Left lung (tissue), 10 donors: ENCODE measurements around the gene LSP1. TPM values are rescaled to one million over a fixed set of nuclear protein-coding genes. Genes with fewer than 3 reads are reported as not detected.

Experiments
- ATAC-seq: fragments of 200-7000 bp; cut with Tn5 transposase; one replicate; pipeline ENCODE4 v1.9.1; 2020; ENCODE audit warnings: moderate library complexity
- DNase-seq, 4 donors: peaks; one replicate each; pipeline ENCODE4 v3.0.0-alpha.2; 2013 to 2020
- H3K27ac ChIP-seq, 2 donors: fragments of 200-600 bp; sonication (generic) in 1 of 2; one replicate each; pipeline versions ENCODE4 v1.5.0 to v1.8.0; 2020 to 2021
- H3K27me3 ChIP-seq, 2 donors: fragments of 200-600 bp; sonication (generic) in 1 of 2; one replicate each; pipeline versions ENCODE4 v1.5.0 to v1.8.0; 2020 to 2021
- H3K36me3 ChIP-seq, 2 donors: fragments of 200-600 bp; sonication (generic) in 1 of 2; one replicate each; pipeline versions ENCODE4 v1.5.0 to v1.8.0; 2020 to 2021
- H3K4me1 ChIP-seq, 2 donors: fragments of 200-600 bp; one replicate each; pipeline ENCODE4 v1.8.0; 2021
- H3K4me3 ChIP-seq, 2 donors: fragments of 200-600 bp; sonication (generic) in 1 of 2; one replicate each; pipeline versions ENCODE4 v1.5.0 to v1.8.0; 2020 to 2021; ENCODE audit warnings: mild to moderate bottlenecking in 1 of 2
- H3K9me3 ChIP-seq, 2 donors: fragments of 200-600 bp; sonication (generic) in 1 of 2; one replicate each; pipeline versions ENCODE4 v1.5.0 to v1.8.0; 2020 to 2021
- intact Hi-C, 2 donors: fragments of 100-400 bp; cut with DNase I; formaldehyde crosslinking; loops; one replicate each; pipeline versions ENCODE4 v1.11.2 to v1.14.2; 2022
- polyA plus RNA-seq, 6 donors: library from polyadenylated mRNA; unstranded; fragments of 120-200 nt; gene quantifications; one replicate each; pipeline ENCODE4 v1.2.1, GENCODE V29; 2013; ENCODE audit not compliant: insufficient read length in 6 of 6
- total RNA-seq, 2 donors: library from RNA; stranded (reverse); fragmentation: NEBNext Ultra II Directional; extraction: Animal tissue kit (Norgen Biotek cat#: 25700); gene quantifications; one replicate each; pipeline ENCODE4 v1.2.1, GENCODE V29; 2021
- TF ChIP-seq, protein P1 (sequence below), 2 donors: fragments of 200-600 bp; sonication (generic) in 1 of 2; IDR thresholded peaks; one replicate each; pipeline versions ENCODE4 v1.5.0 to v1.8.0; 2021; ENCODE audit warnings: antibody characterized with exemption in 2 of 2
- donor health status: DM: no; HTN: yes; CAD: no.
- donor health status: DM: no; HTN: no; CAD: no.

LSP1 gene
- total and polyA plus RNA-seq, 8 donors, result 5.9 to 76.6 (median 7.5) TPM

DNA sequence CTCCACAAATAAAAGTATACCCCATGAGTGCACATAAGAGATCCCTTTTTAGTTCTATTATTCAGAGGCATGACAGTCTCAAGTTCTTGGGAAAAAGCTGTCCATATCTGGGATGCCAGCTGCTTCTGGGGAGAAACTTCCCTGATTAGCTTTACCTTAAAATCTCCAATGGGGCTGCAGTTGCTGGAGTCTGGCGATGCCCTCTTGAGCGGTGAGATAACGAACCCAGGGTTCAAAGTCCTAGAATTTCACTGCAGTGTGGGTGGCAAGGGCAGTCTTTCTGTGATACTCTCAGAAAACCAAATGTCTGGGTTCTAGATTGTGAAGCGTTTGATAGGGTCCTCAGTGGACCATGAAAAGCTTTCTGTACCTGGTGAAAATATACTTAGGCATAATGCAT, 46.2 kb downstream of the LSP1 start:
- DNase-seq (no peak), ATAC-seq (no peak)
- Histone ChIP-seq H3K27me3 (peaks cover 0 to 4% of the 10 kb centered on the region in 2 donors), H3K9me3 (no peaks in the 10 kb centered on the region), H3K4me1 (peaks cover 0 to 7% of the 10 kb centered on the region in 2 donors), H3K27ac (no peak overlapping the region), H3K4me3 (no peak overlapping the region), H3K36me3 (no peaks in the 10 kb centered on the region)
- TF ChIP-seq, protein P1, sequence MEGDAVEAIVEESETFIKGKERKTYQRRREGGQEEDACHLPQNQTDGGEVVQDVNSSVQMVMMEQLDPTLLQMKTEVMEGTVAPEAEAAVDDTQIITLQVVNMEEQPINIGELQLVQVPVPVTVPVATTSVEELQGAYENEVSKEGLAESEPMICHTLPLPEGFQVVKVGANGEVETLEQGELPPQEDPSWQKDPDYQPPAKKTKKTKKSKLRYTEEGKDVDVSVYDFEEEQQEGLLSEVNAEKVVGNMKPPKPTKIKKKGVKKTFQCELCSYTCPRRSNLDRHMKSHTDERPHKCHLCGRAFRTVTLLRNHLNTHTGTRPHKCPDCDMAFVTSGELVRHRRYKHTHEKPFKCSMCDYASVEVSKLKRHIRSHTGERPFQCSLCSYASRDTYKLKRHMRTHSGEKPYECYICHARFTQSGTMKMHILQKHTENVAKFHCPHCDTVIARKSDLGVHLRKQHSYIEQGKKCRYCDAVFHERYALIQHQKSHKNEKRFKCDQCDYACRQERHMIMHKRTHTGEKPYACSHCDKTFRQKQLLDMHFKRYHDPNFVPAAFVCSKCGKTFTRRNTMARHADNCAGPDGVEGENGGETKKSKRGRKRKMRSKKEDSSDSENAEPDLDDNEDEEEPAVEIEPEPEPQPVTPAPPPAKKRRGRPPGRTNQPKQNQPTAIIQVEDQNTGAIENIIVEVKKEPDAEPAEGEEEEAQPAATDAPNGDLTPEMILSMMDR (IDR thresholded peaks at IDR 0.05), result no peak
- intact Hi-C loops, result loop anchor here in 1 of 2 donors (5.0 kb wide), 1 partner anchor 43 kb away; no protein-coding TSS in a partner anchor

DNA sequence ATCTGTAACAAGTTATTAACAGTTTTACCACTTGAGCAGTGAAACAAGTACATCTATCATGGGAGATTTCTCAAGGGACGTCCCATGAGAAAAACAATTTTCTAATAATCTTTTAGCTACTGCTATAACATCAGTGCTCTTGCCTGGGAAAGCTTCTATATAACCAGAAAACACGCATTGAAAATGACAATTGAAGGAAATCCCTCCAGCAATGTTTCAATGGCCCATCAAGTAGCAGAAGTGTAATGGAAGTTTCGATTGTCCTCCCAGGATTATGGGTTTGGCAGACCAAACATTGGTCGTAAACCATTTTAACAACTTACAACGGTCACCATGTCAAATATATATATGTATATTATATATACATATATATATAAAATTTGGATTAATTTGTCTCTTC, 46.8 kb downstream of the LSP1 start:
- intact Hi-C loops, result loop anchor here in 1 of 2 donors (5.0 kb wide), 1 partner anchor 43 kb away; no protein-coding TSS in a partner anchor
- TF ChIP-seq, protein P1 (IDR thresholded peaks at IDR 0.05), result no peak

DNA sequence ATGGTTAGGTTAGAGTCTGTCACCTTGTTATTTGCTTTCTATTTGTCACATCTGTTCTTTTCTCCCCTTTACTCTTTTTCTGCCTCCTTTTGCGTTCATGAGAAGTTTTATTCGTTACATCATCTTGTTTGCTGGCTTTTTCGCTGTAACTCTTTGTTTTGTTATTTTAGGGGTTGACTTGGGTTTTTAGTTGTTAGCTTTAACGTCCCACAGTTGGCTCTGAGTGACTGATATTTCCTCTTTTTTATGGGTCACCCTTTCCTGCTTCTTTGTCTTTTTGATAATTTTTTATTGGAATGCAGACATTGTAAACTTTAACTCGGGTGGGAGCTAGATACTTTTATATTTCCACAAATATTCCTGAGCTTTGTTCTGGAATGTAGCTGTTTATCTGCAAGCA, 53.3 kb downstream of the LSP1 start:
- intact Hi-C loops, result no loop called here
- Histone ChIP-seq H3K9me3 (no peaks in the 10 kb centered on the region), H3K4me3 (no peak overlapping the region), H3K36me3 (no peaks in the 10 kb centered on the region), H3K27ac (no peak overlapping the region), H3K27me3 (no peaks in the 10 kb centered on the region), H3K4me1 (no peaks in the 10 kb centered on the region)
- ATAC-seq (no peak), DNase-seq (no peak)
- TF ChIP-seq, protein P1 (IDR thresholded peaks at IDR 0.05), result no peak

More for the DNA sequence above, 46.8 kb downstream of the LSP1 start:
- no peaks in the 10 kb centered on the region for H3K36me3 ChIP-seq
- peaks cover 0 to 4% of the 10 kb centered on the region in 2 donors for H3K27me3 ChIP-seq
- H3K27ac ChIP-seq, result no peak overlapping the region
- DNase-seq (no peak), ATAC-seq (no peak)
- no peaks in the 10 kb centered on the region for H3K9me3 ChIP-seq
- H3K4me3 ChIP-seq, result no peak overlapping the region
- H3K4me1 ChIP-seq, result peaks cover 0 to 7% of the 10 kb centered on the region in 2 donors

DNA sequence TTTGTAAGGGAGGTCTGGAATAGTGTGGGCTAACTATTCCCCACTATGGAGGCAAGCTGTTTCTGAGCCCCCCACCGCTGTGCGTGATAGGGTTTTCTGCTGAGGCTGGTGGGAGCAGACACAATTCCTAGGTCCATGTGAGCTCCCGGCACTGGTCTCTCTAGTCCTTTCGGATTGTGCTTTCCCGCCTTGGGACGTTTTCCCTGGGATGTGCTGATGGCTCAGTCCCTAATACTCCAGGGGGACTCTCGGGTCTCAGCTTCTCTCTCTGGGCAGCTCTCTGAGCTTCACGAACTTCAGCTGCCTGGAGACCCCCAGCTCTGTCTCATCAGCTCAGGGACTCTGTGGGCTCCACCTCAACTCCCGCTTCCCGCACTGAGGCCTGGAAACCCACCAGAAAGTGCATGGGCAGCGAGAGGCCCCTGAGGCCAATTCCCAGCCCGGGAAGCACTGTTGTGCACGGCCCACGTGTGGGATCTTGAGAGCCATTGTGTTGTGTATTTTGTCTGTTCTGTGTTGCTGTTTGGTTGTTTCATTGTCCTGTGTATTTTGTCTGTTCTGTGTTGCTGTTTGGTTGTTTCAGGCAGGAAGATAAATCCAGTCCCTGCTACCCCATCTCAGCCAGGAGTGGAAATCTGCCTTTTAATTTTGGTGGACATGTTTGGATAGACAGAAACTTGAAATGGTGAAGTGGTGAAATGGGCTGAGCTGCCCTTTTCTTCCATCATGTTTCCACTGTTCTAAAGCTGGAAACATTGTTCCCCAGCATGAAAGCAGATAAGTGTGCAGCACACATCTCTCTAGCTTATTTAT, 53.9 kb downstream of the LSP1 start:
- Histone ChIP-seq H3K27me3 (no peaks in the 10 kb centered on the region), H3K27ac (no peak overlapping the region), H3K9me3 (no peaks in the 10 kb centered on the region), H3K36me3 (no peaks in the 10 kb centered on the region), H3K4me3 (no peak overlapping the region), H3K4me1 (no peaks in the 10 kb centered on the region)
- TF ChIP-seq, protein P1 (IDR thresholded peaks at IDR 0.05), result no peak
- intact Hi-C loops, result no loop called here
- peak in 1 of 4 donors; percentile 31 for DNase-seq
- no peak for ATAC-seq

DNA sequence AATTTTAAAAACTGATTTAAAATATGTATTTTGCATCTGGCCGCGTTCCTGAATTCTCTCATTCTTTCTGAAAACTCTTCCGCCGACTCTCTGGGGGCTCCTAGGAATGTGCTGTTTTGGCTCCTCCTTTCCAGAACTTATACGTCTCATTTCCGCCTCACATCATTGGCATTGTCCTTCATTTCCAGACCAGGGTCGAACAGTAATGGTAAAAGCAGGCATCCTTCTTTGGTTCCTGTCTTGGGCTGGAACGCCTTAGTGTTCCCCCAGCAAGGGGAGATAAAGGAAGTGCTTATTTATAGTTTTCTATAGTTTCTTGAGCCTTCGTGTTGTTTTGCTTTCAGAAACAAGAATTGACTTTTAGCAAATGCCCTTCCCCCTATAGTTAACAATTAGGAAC, 55.7 kb downstream of the LSP1 start:
- intact Hi-C loops, result no loop called here
- H3K36me3 ChIP-seq, result no peaks in the 10 kb centered on the region
- no peaks in the 10 kb centered on the region for H3K4me1 ChIP-seq
- TF ChIP-seq, protein P1 (IDR thresholded peaks at IDR 0.05), result no peak
- H3K9me3 ChIP-seq, result no peaks in the 10 kb centered on the region
- H3K27ac ChIP-seq, result peak overlapping the region in 1 of 2 donors; percentile 24
- ATAC-seq, result no peak
- H3K27me3 ChIP-seq, result no peaks in the 10 kb centered on the region
- H3K4me3 ChIP-seq, result no peak overlapping the region
- DNase-seq, result peak in 2 of 4 donors; percentile 63 to 79
